HepG2 (cell line): ENCODE measurements around the gene TIMM8B. TPM values are rescaled to one million over a fixed set of nuclear protein-coding genes. Genes with fewer than 3 reads are reported as not detected.

Experiments
- ARNT ChIP-seq: fragments of 450-650 bp; IDR thresholded peaks from 2 replicates; pipeline ENCODE4 v1.6.1; 2017
- BRCA1 ChIP-seq: sonication (generic); formaldehyde crosslinking; IDR thresholded peaks from 2 replicates; pipeline ENCODE4 v1.4.0; 2020; ENCODE audit warnings: missing genetic modification reagents
- HDAC2 ChIP-seq: sonication (generic); formaldehyde crosslinking; IDR thresholded peaks from 2 replicates; pipeline ENCODE4 v1.4.0; 2020; ENCODE audit warnings: missing genetic modification reagents
- HNF4A ChIP-seq: sonication (generic); formaldehyde crosslinking; IDR thresholded peaks from 2 replicates; pipeline ENCODE4 v1.4.0; 2020; ENCODE audit warnings: missing genetic modification reagents
- MEIS1 ChIP-seq: sonication (generic); formaldehyde crosslinking; IDR thresholded peaks from 2 replicates; pipeline ENCODE4 v1.9.0; 2021; ENCODE audit warnings: mild to moderate bottlenecking, missing genetic modification reagents, moderate library complexity, borderline replicate concordance
- SMAD9 ChIP-seq: sonication (generic); formaldehyde crosslinking; IDR thresholded peaks from 2 replicates; pipeline ENCODE4 v1.5.1; 2020; ENCODE audit warnings: mild to moderate bottlenecking, missing genetic modification reagents
- TCF7L2 ChIP-seq: IDR thresholded peaks from 2 replicates; pipeline ENCODE4 v1.6.1; 2011; ENCODE audit warnings: mild to moderate bottlenecking, low read depth, low read length, moderate library complexity
- UBTF ChIP-seq: sonication (generic); formaldehyde crosslinking; IDR thresholded peaks from 2 replicates; pipeline ENCODE4 v1.4.0; 2020; ENCODE audit warnings: mild to moderate bottlenecking, missing genetic modification reagents
- ZNF331 ChIP-seq: sonication (generic); formaldehyde crosslinking; IDR thresholded peaks from 2 replicates; pipeline ENCODE4 v1.4.0; 2020; ENCODE audit warnings: missing genetic modification reagents
- ZNF550 ChIP-seq: sonication (generic); formaldehyde crosslinking; IDR thresholded peaks from 2 replicates; pipeline ENCODE4 v1.4.0; 2020; ENCODE audit warnings: mild to moderate bottlenecking, missing genetic modification reagents, borderline replicate concordance
- ZNF552 ChIP-seq: sonication (generic); formaldehyde crosslinking; IDR thresholded peaks from 2 replicates; pipeline ENCODE4 v1.9.0; 2022; ENCODE audit warnings: missing genetic modification reagents, mild to moderate bottlenecking, borderline replicate concordance
- ZNF879 ChIP-seq: sonication (generic); formaldehyde crosslinking; IDR thresholded peaks from 2 replicates; pipeline ENCODE4 v1.8.1; 2023; ENCODE audit warnings: missing genetic modification reagents
- polyA plus RNA-seq, 8 experiments: library from polyadenylated mRNA; depleted of rRNA in 3 of 8; stranded (reverse) in 7 of 8; unstranded in 1 of 8; fragments of >200 nt; fragmentation: Illumina TruSeq in 4 of 8; extraction: Trizol in 4 of 8; gene quantifications; 2 replicates each; pipeline versions ENCODE4 v1.2.1 to v1.2.3, GENCODE V29; 2011 to 2016; ENCODE audit warnings: low read depth in 4 of 8, missing spikeins in 1 of 8, mixed read lengths in 1 of 8; ENCODE audit not compliant: insufficient read depth in 1 of 8
- total RNA-seq, 5 experiments: library from RNA; depleted of rRNA; stranded (reverse); fragments of >200 nt; fragmentation: Illumina TruSeq; extraction: Trizol; gene quantifications; 2 replicates each; pipeline ENCODE4 v1.2.3, GENCODE V29; 2016; ENCODE audit warnings: low read depth in 1 of 5
- TF ChIP-seq, protein P1 (sequence below): IDR thresholded peaks from 2 replicates; pipeline ENCODE4 v1.6.1; 2016; ENCODE audit warnings: low read depth, missing genetic modification reagents, missing compliant biosample characterization
- TF ChIP-seq, protein P2 (sequence below): sonication (generic); formaldehyde crosslinking; IDR thresholded peaks from 2 replicates; pipeline ENCODE4 v1.4.0; 2020; ENCODE audit warnings: mild to moderate bottlenecking, missing genetic modification reagents
- TF ChIP-seq, protein P3 (sequence below): sonication (generic); formaldehyde crosslinking; IDR thresholded peaks from 2 replicates; pipeline ENCODE4 v1.5.0; 2020; ENCODE audit warnings: mild to moderate bottlenecking, missing genetic modification reagents

Gene TIMM8B
- total and polyA plus RNA-seq, 2 of the 13 experiments (the other 11 are each of a cell fraction or from before 2014, with no cell fraction given), result 84.5 to 98.3 TPM

GRCh38 chr11:112086422-112087191 is at the start of gene TIMM8B, which contains the start of gene SDHD (continued):
- TF ChIP-seq SMAD9 (no peak; the same call in none of the 2 replicates), HNF4A (CRISPR knock-in tag) (peak; percentile 38), BRCA1 (peak; percentile 60; the same call in 1 of the 2 replicates), ZNF550 (CRISPR knock-in tag) (0 out of 2 replicates have a peak, but pooled peaks have one; percentile 41), ZNF331 (peak; percentile 87), ZNF552 (CRISPR knock-in tag) (no peak), ARNT (no peak), UBTF (CRISPR knock-in tag) (peak; percentile 84), TCF7L2 (no peak), HDAC2 (CRISPR knock-in tag) (peak; percentile 76; the same call in 1 of the 2 replicates), ZNF879 (no peak), MEIS1 (CRISPR knock-in tag) (peak; percentile 56; the same call in 1 of the 2 replicates)
- TF ChIP-seq, protein P1, sequence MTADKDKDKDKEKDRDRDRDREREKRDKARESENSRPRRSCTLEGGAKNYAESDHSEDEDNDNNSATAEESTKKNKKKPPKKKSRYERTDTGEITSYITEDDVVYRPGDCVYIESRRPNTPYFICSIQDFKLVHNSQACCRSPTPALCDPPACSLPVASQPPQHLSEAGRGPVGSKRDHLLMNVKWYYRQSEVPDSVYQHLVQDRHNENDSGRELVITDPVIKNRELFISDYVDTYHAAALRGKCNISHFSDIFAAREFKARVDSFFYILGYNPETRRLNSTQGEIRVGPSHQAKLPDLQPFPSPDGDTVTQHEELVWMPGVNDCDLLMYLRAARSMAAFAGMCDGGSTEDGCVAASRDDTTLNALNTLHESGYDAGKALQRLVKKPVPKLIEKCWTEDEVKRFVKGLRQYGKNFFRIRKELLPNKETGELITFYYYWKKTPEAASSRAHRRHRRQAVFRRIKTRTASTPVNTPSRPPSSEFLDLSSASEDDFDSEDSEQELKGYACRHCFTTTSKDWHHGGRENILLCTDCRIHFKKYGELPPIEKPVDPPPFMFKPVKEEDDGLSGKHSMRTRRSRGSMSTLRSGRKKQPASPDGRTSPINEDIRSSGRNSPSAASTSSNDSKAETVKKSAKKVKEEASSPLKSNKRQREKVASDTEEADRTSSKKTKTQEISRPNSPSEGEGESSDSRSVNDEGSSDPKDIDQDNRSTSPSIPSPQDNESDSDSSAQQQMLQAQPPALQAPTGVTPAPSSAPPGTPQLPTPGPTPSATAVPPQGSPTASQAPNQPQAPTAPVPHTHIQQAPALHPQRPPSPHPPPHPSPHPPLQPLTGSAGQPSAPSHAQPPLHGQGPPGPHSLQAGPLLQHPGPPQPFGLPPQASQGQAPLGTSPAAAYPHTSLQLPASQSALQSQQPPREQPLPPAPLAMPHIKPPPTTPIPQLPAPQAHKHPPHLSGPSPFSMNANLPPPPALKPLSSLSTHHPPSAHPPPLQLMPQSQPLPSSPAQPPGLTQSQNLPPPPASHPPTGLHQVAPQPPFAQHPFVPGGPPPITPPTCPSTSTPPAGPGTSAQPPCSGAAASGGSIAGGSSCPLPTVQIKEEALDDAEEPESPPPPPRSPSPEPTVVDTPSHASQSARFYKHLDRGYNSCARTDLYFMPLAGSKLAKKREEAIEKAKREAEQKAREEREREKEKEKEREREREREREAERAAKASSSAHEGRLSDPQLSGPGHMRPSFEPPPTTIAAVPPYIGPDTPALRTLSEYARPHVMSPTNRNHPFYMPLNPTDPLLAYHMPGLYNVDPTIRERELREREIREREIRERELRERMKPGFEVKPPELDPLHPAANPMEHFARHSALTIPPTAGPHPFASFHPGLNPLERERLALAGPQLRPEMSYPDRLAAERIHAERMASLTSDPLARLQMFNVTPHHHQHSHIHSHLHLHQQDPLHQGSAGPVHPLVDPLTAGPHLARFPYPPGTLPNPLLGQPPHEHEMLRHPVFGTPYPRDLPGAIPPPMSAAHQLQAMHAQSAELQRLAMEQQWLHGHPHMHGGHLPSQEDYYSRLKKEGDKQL (CRISPR knock-in tag), result no peak
- TF ChIP-seq, protein P2, sequence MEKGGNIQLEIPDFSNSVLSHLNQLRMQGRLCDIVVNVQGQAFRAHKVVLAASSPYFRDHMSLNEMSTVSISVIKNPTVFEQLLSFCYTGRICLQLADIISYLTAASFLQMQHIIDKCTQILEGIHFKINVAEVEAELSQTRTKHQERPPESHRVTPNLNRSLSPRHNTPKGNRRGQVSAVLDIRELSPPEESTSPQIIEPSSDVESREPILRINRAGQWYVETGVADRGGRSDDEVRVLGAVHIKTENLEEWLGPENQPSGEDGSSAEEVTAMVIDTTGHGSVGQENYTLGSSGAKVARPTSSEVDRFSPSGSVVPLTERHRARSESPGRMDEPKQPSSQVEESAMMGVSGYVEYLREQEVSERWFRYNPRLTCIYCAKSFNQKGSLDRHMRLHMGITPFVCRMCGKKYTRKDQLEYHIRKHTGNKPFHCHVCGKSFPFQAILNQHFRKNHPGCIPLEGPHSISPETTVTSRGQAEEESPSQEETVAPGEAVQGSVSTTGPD, result no peak
- TF ChIP-seq, protein P3, sequence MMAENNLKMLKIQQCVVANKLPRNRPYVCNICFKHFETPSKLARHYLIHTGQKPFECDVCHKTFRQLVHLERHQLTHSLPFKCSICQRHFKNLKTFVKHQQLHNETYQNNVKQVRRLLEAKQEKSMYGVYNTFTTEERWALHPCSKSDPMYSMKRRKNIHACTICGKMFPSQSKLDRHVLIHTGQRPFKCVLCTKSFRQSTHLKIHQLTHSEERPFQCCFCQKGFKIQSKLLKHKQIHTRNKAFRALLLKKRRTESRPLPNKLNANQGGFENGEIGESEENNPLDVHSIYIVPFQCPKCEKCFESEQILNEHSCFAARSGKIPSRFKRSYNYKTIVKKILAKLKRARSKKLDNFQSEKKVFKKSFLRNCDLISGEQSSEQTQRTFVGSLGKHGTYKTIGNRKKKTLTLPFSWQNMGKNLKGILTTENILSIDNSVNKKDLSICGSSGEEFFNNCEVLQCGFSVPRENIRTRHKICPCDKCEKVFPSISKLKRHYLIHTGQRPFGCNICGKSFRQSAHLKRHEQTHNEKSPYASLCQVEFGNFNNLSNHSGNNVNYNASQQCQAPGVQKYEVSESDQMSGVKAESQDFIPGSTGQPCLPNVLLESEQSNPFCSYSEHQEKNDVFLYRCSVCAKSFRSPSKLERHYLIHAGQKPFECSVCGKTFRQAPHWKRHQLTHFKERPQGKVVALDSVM (CRISPR knock-in tag), result peak; percentile 19
